Measurements from ENCODE around the gene CCDC38.
"Not testable (repeated sequence)": the region's sequence is repeated elsewhere in the genome, so short reads cannot be mapped to it uniquely, and the experiment has no call there.

CCDC38 gene

GRCh38 chr12:95881331-95881955, 61.0 kb downstream of the CCDC38 start:
- no peak for DNase-seq

DNA sequence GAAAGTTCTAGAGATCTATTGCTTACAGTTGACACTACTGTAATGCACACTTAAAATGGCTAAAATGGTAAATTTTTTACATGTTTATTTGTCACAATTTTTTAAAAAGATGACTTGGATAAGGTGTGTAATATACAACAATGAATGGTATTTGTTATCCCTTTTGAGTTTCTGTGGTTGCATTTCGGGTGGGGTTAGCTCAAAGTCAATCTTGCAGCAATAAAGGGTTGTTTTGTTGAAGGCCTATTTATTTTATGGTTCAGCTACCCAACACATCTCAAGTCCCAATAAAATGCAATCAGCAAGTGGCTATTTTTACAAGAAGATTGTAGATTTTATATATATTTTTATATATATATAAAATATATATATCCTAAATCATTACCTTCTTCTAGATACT, 61.5 kb downstream of the CCDC38 start:
- no peak for DNase-seq

DNA sequence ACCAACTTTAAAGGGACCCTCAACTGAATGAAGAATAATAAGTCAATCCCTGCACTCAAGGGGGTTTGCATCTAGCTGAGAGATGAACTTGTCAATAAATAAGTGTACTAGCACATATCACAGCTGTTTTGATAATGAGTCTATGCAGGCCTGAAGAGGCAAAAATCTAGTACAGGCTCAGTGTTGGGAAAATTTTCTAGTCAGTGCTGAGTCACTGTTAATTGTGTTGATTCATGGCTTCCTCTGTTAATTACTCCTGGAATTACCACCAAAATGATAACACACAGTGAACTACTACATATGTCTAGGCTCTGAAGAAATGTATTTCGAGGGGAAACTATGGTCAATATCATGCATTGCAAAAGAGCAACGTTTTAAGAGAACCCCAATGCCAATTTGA, 64.8 kb downstream of the CCDC38 start:
- no peak for DNase-seq

- no peak for DNase-seq
These were observed 68.0 kb downstream of the CCDC38 start for GRCh38 chr12:95874452-95874851.

DNA sequence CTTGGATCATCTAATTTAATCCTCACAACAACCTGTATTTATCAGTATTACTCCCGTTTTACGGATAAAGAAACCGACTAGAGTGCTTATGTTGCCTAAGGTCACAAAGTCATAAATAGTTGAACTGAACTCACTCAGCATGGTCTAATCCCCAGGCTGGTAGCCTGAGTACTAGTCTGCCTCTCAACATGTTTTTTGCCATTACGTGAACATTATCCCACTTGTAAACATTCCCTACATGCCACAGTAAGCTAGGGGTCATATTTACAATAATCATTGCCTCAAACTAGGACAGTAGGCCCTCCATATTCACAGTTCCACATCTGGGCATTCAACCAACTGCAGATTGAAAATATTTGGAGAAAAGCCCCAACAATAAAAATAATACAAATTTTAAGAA, 71.5 kb downstream of the CCDC38 start:
- no peak for DNase-seq

- DNase-seq: no peak
These were observed 79.1 kb downstream of the CCDC38 start for GRCh38 chr12:95863337-95863736.

DNA sequence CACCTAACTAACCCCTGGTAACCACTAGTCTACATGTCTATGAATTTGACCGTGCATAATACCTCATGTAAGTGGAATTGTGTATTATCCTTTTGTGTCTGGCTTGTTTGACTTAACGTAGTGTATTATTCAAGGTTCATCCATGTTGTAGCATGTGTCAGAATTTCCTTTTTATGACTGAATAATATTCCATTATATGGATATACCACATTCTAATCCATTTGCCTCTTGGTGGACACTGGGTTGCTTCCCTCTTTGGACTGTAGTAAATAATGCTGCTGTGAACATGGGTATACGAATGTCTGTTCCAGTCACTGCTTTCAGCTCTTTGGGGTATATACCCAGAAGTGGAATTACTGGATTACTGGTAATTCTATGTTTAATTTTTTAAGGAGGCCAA, 80.4 kb downstream of the CCDC38 start:
- DNase-seq: no peak

DNA sequence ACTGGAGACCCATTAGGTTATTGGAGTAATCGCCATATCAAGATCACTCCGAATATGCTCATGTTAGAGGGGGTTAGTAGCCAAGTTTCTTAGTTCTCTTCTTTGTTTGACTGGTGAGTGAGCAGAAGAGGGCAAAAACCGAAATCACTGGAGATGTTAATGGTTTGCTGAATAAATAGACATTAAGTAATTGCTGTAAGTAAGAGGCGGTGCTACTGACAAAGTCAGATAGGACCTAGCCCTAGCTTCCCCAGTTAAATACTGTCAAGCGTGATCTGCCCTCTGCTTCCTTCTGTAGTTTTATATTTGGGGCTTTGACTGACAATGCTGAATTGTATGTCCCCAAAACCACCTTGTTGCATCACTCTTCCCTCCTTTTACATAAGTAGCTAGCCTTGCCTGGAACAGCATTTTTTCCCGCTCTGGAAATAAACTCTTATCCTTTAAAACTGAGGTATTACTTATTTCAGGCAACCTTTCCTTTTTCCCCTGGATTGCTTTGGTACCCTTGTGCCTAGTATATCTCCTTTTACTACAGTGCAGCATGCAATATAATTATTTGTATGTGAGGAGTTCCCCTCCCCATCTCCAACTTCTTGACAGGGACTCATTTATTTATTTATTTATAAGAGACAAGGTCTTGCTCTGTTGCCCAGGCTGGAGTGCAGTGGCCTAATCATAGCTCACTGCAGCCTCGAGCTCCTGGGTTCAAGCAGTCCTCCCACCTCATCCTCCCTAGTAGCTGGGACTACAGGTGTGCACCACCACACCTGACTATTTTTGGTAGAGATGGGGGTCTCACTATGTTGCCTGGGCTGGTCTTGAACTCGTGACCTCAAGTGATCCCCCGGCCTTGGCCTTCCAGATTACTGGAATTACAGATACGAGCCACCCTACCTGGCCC, 82.2 kb downstream of the CCDC38 start:
- no peak for DNase-seq

DNA sequence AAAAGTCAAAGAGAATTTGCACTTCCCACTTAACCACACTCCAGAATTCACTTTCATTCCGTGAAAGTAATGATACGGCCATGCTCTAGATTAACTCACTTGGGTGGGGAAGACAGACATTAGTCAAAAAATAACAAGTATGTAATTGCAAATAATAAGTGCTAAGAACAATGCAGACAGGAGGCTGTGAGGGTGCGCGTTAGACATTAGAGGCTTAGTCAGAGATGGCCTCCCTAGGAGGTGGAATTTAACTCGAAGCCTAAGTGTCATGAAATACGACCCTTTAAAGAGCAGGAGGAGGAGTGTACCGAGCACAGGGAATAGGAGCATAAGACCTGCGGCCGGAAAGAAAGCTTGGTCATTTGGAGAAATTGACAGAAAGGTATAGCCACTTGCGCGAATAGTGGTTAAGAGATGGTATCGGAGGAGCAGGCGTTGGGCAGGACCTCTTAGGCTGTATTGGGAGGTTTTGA, 83.0 kb downstream of the CCDC38 start:
- DNase-seq: peak; percentile 5

DNA sequence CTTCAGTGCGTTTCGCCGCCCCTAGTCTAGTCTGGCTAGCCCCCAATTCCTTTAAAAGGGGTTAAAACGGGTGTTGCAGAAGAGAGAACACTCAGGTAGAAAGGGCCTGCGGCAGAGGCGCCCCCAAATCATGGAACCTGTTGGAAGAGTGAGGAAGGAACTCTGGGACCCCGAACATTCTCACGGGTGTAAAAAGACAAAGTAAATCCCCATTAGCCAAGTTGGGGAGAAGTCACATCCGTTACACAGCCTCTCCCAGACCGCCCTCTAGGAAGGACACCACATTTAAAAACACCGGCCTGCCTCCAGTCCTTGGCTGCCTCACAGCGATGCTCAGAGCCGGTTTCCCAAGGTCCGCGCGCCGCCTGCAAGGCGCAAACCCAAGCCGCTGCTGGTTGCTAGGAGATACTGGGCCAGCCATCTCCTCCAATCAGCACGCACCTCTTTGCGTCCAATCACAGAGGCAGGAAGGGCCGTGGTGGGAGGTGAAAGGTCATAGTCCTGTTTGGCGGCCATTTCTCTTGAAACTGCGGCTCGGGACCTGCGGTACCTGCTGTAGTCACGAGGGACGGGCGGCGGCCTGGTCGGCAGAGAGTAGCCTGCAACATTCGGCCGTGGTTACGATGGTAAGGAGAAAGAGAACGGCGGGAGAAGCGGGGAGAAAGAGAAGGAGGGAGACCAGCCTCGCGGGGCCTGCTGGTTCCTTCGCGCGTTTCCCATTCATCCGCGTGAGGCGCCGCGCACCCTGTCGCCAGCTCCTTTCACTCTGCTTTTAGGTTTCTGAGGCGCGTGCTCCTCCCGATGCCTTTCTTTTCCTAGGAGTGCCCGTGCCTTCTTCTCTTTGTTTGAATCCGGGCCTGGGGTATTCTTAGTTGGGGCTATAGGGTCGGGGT, 83.7 kb downstream of the CCDC38 start, which contains the start of gene SNRPF:
Gene SNRPF (plus strand): TSS at position 502 of the 893 bp plus-strand sequence. CDS start 122 bp downstream, at position 624.
- peak; percentile 89 for DNase-seq

- DNase-seq: no peak
These were observed 84.6 kb downstream of the CCDC38 start for GRCh38 chr12:95857799-95858198.

DNA sequence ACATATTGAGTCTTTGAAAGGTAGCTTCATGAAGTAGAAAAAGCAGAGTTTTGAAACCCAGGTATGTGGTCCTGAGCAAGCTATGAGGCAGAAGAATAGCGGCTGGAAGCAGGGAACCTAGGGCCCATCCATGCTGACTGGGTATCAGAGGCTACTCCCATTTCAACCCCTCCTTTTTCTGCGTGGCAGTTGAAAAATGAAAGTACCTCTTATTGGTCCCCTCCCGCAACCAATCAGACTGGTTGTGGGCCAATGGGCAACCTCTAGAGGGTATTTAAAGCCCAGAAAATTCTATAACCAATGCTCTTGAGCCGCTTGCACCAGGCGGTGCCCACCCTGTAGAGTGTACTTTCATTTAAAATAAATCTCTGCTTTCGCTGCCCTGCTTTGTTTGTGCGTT, 85.3 kb downstream of the CCDC38 start:
- DNase-seq: no peak

DNA sequence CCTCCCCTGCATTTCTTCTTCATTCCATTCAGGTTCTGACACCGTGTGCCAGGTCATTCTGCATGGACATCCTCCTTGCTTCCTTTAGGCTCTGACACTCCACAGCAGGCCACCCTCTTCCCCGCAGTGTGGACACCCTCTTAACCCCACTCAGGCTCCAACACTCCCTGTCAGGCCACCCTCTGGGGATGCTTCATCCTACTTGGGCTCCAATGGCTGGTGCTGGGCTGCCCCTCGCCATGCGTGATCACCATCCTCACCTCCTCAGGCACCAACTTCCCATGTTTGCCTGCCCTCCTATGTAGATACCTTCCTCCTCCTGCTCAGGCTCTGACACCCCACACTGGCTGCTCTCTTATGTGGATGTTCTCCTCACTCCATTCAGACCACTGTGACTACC, 90.3 kb downstream of the CCDC38 start:
- no peak for DNase-seq

DNA sequence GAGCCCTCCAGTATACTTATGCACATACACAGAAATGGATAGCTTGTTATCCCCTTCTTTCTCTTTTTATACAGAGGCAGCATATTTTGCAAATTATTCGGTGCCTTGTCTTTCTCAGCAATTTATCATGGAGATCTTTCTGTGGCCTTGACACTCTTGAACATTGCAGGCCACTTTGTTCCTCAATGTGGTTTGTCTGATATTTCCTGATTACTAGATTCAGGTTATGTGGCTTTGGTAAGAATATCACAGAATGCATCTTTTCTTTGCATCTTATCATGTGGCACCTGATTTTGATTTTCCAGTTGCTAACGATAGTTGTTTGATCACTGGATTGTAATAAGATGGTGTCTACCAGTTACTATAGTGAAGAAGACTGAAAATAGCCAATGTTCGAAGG, 90.8 kb downstream of the CCDC38 start:
- no peak for DNase-seq

DNA sequence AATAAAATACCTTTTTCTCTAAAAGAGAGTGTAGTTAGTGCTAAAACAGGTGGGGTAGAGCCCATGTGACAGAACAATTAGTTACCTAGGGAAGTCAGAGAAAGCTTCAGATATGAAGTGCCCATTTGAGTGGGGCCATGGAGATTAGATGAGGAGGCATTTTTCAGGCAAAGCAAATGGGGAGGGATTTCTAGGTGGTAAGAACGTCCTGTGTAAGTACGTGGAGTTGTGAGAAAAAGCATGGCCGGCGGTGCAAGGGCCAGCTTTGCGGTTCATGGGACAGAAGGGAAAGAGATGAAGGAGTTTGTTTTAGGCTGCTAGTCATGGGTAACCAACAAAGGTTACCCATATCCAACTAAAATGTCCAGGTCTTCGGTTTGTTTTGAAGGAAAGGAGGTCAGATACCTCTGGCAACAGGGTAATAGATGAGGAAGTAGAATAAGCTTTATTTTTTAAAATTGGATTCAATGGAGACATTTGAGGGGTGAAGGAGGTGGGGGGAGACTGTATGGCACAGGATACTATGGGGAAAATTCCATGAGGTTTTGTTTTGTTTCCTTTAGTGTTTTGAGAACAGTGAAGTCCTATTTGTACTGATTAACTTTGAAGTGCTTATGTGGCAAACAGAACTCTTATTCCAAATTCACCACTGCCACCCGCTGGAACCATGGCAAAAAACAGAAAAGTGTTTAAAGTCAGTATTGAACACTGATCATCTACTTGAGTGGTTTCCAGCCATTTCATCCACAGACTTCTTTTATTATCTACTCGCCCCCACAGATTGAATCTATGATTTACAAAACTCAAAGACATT, 93.6 kb downstream of the CCDC38 start:
- no peak for DNase-seq

GRCh38 chr12:95842426-95842825, 100.0 kb downstream of the CCDC38 start:
- DNase-seq: not testable (repeated sequence)

DNA sequence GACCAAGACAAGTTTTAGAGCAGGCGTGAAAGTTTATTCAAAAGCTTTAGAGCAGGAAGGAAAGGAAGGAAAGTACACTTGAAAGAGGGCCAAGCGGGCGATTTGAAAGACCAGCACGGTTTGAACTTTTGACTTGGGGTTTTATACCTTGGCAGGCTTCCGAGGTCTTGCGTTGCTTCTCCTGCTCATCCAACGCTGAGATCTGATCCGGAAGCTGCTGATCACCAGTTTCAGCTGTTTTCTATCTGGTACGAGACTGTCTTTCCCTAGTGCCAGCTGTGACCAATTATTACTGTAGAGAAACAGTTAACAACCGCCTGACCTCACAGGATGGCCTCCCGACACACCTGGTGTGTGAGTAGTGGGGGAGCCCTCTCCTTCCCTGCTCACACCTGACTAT, 104.3 kb downstream of the CCDC38 start:
- no peak for DNase-seq

DNA sequence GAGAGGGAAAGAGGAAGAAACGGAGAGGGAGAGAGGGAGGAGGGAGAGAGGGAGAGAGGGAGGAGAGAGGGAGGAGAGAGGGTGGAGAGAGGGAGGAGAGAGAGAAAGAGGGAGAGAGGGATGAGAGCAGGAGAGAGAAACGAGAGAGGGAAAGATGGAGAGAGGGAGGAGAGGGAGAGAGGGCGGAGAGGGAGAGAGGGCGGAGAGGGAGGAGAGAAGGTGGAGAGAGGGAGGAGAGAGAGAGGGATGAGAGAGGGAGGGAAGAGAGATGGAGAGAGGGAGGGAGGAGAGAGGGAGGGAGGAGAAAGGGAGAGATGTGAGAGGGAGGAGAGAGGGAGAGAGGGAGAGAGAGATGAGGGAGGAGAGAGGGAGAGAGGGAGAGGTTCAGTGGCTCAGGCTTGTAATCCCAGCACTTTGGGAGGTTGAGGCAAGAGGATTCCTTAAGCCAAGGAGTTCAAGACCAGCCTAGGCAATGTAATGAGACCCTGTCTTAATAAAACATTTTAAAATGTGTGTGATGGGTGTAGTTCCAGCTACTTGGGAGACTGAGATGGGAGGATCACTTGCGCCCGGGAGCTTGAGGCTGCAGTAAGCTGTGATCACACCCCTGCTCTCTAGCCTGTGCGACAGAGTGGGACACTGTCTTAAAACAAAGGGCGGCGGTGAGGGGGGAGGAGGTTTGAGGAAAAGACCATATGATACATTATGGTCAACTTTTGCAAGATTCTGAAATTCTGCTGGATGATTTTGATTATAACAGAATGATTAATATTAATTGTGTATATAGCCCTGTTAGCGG, 105.0 kb downstream of the CCDC38 start:
- DNase-seq: no peak

DNA sequence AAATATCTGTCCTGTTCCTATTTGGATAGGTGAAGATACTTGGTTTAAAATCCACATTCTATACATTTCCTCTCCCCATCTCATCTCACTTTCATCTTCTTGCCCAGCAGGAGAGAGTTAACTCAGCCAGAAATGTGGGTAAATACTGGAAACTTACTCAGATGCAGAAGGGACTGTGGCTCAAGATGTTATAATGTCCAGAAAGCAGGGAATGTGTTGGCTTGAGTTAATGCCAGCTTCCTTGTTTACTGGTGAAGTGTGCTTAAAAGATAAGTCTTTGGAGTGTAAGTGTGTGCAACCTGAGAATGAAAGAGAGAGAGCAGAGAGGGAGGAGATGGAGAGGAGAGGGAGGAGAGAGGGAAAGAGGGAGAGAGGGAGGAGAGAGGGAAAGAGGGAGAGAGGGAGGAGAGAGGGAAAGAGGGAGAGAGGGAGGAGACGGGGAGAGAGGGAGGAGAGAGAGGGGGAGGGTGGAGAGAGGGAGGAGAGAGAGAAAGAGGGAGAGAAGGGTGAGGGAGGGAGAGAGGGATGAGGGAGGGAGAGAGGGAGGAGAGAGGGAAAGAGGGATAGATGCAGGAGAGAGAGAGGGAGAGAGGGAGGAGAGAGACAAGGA, 105.7 kb downstream of the CCDC38 start:
- no peak for DNase-seq

GRCh38 chr12:95836185-95836609, 106.2 kb downstream of the CCDC38 start:
- no peak for DNase-seq

DNA sequence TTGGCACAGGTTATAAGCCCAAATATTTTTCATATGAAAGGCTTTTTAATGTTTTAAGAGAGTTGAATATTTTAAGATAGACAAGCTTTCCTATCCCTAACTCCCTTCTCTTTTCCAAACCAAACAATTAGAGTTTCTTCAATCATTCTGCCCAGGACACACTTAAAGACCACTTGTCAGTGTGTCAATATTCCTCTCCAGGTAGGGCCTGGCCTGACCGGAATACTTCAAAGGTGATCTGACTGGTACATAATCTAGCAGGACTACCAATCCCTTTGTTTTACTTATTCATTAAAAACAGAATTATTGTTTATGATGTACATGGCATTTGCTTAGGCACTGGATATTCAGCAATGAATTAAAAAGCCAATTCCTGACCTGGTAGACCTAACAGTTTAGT, 107.8 kb downstream of the CCDC38 start:
- DNase-seq: no peak
